GM18505 (cell line): Measurements from ENCODE around the gene COX10.

Experiments used
- ATAC-seq: cut with Tn5 transposase; IDR thresholded peaks from one replicate; pipeline ENCODE4 v1.9.1; 2021; ENCODE audit not compliant: unreplicated experiment
- POLR2A ChIP-seq: IDR thresholded peaks from 4 replicates; pipeline ENCODE4 v1.6.1; 2011; ENCODE audit warnings: borderline replicate concordance; ENCODE audit not compliant: insufficient read depth, insufficient read length; ENCODE audit errors: extremely low read depth

COX10 gene

GRCh38 chr17:14245002-14245401, 175.7 kb downstream of the COX10 start:
- no peak for TF ChIP-seq POLR2A
- ATAC-seq, result no peak

DNA sequence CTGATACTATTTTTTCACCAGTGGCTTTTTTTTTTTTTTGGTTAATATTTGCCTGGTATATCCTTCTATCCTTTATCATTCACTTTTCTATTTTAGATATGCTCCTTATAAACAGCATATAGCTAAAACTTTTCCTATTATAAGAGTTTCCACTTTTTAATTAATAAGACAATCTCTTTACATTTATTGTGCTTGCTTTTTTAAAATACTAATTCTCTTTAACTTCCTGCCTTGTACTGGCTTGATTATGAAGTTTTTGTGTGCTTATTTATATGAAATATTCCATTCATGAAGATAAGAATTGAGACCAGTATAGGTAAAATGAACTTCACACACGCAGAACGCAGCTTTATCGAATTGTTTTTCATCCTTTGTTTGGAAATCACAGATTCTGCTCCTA, 176.3 kb downstream of the COX10 start:
- no peak for TF ChIP-seq POLR2A
- no peak for ATAC-seq
